A673 (cell line): ENCODE results near the gene SYT5. TPM values are rescaled to one million over a fixed set of nuclear protein-coding genes. Genes with fewer than 3 reads are reported as not detected.

Source experiments
- BruUV-seq: library from RNA; stranded (reverse); fragments of 400-500 nt; replicated peaks from 2 replicates; lab custom pipeline; 2021; lab: Mats Ljungman, UMichigan
- CTCF ChIA-PET: fragments of 300-600 bp; sonication (Branson Sonifier 250); formaldehyde crosslinking; loops from one replicate; lab custom pipeline; 2022; ENCODE audit warnings: antibody characterized with exemption; lab: Charles Lee
- POLR2A ChIA-PET: fragments of 300-600 bp; sonication (Branson Sonifier 250); formaldehyde crosslinking; loops from one replicate; lab custom pipeline; 2022; ENCODE audit warnings: antibody characterized with exemption; ENCODE audit not compliant: low non-redundant PET; lab: Charles Lee
- DNase-seq: peaks from one replicate; pipeline ENCODE4 v3.0.0-alpha.2; 2015; ENCODE audit warnings: low spot score
- H3K27ac ChIP-seq: fragments of 200-600 bp; sonication (generic); 2 replicates; pipeline ENCODE4 v1.5.1; 2016; ENCODE audit warnings: mixed run types, low read depth, mild to moderate bottlenecking, mixed read lengths, antibody characterized with exemption, low read length; ENCODE audit not compliant: poor library complexity, severe bottlenecking
- H3K27me3 ChIP-seq: fragments of 200-600 bp; sonication (generic); replicated peaks from 2 replicates; pipeline ENCODE4 v1.6.1; 2017; ENCODE audit warnings: mixed run types, low read depth, mild to moderate bottlenecking, mixed read lengths, antibody characterized with exemption, low read length; ENCODE audit not compliant: insufficient read depth, poor library complexity
- H3K36me3 ChIP-seq: fragments of 200-600 bp; sonication (generic); 2 replicates; pipeline ENCODE4 v1.6.1; 2016; ENCODE audit warnings: mixed run types, mild to moderate bottlenecking, mixed read lengths, antibody characterized with exemption, low read length; ENCODE audit not compliant: insufficient read depth, poor library complexity, severe bottlenecking
- H3K4me1 ChIP-seq: fragments of 200-600 bp; sonication (generic); 2 replicates; pipeline ENCODE4 v1.6.1; 2017; ENCODE audit warnings: mixed run types, mild to moderate bottlenecking, mixed read lengths, antibody characterized with exemption, low read length; ENCODE audit not compliant: insufficient read depth, poor library complexity, severe bottlenecking
- H3K4me3 ChIP-seq: fragments of 200-600 bp; sonication (generic); 2 replicates; pipeline ENCODE4 v1.5.1; 2016; ENCODE audit warnings: low read depth, mixed run types, mild to moderate bottlenecking, mixed read lengths, low read length; ENCODE audit not compliant: poor library complexity, severe bottlenecking
- H3K9me3 ChIP-seq: fragments of 200-600 bp; sonication (generic); 2 replicates; pipeline ENCODE4 v1.6.1; 2016; ENCODE audit warnings: mixed run types, low read depth, mild to moderate bottlenecking, mixed read lengths, antibody characterized with exemption, low read length; ENCODE audit not compliant: poor library complexity, severe bottlenecking
- CTCF ChIP-seq: fragments of 300-800, 200-600 bp; sonication (generic); conservative IDR thresholded peaks from 2 replicates; pipeline ENCODE4 v1.5.1; 2017; ENCODE audit warnings: low read depth, mild to moderate bottlenecking, antibody characterized with exemption, low read length, moderate library complexity, mixed read lengths
- EZH2 ChIP-seq: fragments of 200-600 bp; sonication (generic); IDR thresholded peaks from 2 replicates; pipeline ENCODE4 v1.6.1; 2017; ENCODE audit warnings: borderline replicate concordance, low read depth, mild to moderate bottlenecking, mixed read lengths, antibody characterized with exemption, low read length; ENCODE audit not compliant: poor library complexity, severe bottlenecking
- intact Hi-C: fragments of 100-400 bp; cut with micrococcal nuclease; formaldehyde crosslinking; loops from one replicate; pipeline ENCODE4 v1.10.0; 2022; ENCODE audit not compliant: unreplicated experiment
- microRNA-seq: library from miRNA; unstranded; fragments of <30 nt; microRNA quantifications from one replicate; pipeline ENCODE4 v1.2.0, GENCODE V29; 2021
- total RNA-seq: library from RNA; stranded (reverse); gene quantifications from 2 replicates; pipeline ENCODE4 v1.2.3, GENCODE V29; 2021

The SYT5 gene
- total RNA-seq, 1 experiment from 2014 or later = not detected

- intact Hi-C loops = no loop called here
- no peak overlapping the region for H3K27ac ChIP-seq
- CTCF ChIA-PET = no interaction called here
- POLR2A ChIA-PET = no interaction called here
- H3K36me3 ChIP-seq = no peaks in the 10 kb centered on the region
- H3K4me3 ChIP-seq = no peak overlapping the region
- TF ChIP-seq CTCF (no peak), EZH2 (no peak)
- H3K27me3 ChIP-seq = no peaks in the 10 kb centered on the region
- no peak for DNase-seq
- BruUV-seq = no TSS peak
- H3K4me1 ChIP-seq = peaks cover 4% of the 10 kb centered on the region
- H3K9me3 ChIP-seq = no peaks in the 10 kb centered on the region
Measured at GRCh38 chr19:55132453-55133129, 47.5 kb downstream of the SYT5 start.

- intact Hi-C loops = no loop called here
- CTCF ChIA-PET = no interaction called here
Measured at GRCh38 chr19:55131421-55131820, 48.7 kb downstream of the SYT5 start.

More at GRCh38 chr19:55131421-55131820, 48.7 kb downstream of the SYT5 start:
- Histone ChIP-seq H3K9me3 (no peaks in the 10 kb centered on the region), H3K4me1 (peaks cover 4% of the 10 kb centered on the region), H3K4me3 (no peak overlapping the region), H3K27ac (no peak overlapping the region), H3K27me3 (no peaks in the 10 kb centered on the region), H3K36me3 (no peaks in the 10 kb centered on the region)
- POLR2A ChIA-PET = interaction anchor here (0.7 kb wide), 1 partner anchor 317 kb away, joined by 11 read pairs; no protein-coding TSS in a partner anchor
- no peak for TF ChIP-seq CTCF
- TF ChIP-seq EZH2 = no peak
- BruUV-seq = no TSS peak
- DNase-seq = no peak

Small RNA genes within 50 kb of the gene (microRNA-seq; reads per million reads assigned to microRNA genes)
- gene MIR7975 = not detected

Other genes with a start within 250 kb of the SYT5 start
- not detected in 2 replicates for gene NLRP7, start 232.8 kb downstream of the SYT5 start, total RNA-seq
- 34.1 and 41.9 TPM in 2 replicates for gene NLRP2, start 213.9 kb downstream of the SYT5 start, total RNA-seq
- 0.22 TPM in 1 of 2 replicates, not detected in the other for gene GP6, start 142.0 kb downstream of the SYT5 start, total RNA-seq
- 19.0 and 24.4 TPM in 2 replicates for gene RDH13, start 117.1 kb downstream of the SYT5 start, total RNA-seq
- 7.7 and 10.2 TPM in 2 replicates for gene EPS8L1, start 104.4 kb downstream of the SYT5 start, total RNA-seq
- 85.7 and 94.6 TPM in 2 replicates for gene PPP1R12C, start 62.7 kb downstream of the SYT5 start, total RNA-seq
- 37.6 and 54.3 TPM in 2 replicates for gene TNNT1, start 31.1 kb downstream of the SYT5 start, total RNA-seq
- gene TNNI3, start 22.6 kb downstream of the SYT5 start, total RNA-seq = 12.8 and 16.5 TPM in 2 replicates
- gene DNAAF3, start 13.7 kb downstream of the SYT5 start, total RNA-seq = 4.2 and 9.1 TPM in 2 replicates
- 0.17 and 0.55 TPM in 2 replicates for gene PTPRH, start 29.2 kb upstream of the SYT5 start, total RNA-seq
- 4.8 and 6.1 TPM in 2 replicates for gene TMEM86B, start 48.5 kb upstream of the SYT5 start, total RNA-seq
- 103 and 108 TPM in 2 replicates for gene PPP6R1, start 78.7 kb upstream of the SYT5 start, total RNA-seq
- gene HSPBP1, start 99.8 kb upstream of the SYT5 start, total RNA-seq = 80.3 and 83.4 TPM in 2 replicates
- 30.5 and 36.8 TPM in 2 replicates for gene BRSK1, start 103.7 kb upstream of the SYT5 start, total RNA-seq
- gene TMEM150B, start 145.1 kb upstream of the SYT5 start, total RNA-seq = not detected in 2 replicates
- gene KMT5C, start 159.6 kb upstream of the SYT5 start, total RNA-seq = 19.7 and 24.1 TPM in 2 replicates
- gene COX6B2, start 174.4 kb upstream of the SYT5 start, total RNA-seq = 0.48 TPM in 1 of 2 replicates, not detected in the other
- not detected in 2 replicates for gene GARIN5B, start 183.0 kb upstream of the SYT5 start, total RNA-seq
- gene IL11, start 190.2 kb upstream of the SYT5 start, total RNA-seq = 0.42 and 0.47 TPM in 2 replicates
- gene TMEM190, start 196.5 kb upstream of the SYT5 start, total RNA-seq = not detected in 2 replicates
- 0.42 and 0.69 TPM in 2 replicates for gene TMEM238, start 204.0 kb upstream of the SYT5 start, total RNA-seq
- 1,355 and 1,380 TPM in 2 replicates for gene RPL28, start 205.6 kb upstream of the SYT5 start, total RNA-seq
- 509 and 587 TPM in 2 replicates for gene UBE2S, start 227.5 kb upstream of the SYT5 start, total RNA-seq